CD4-positive, alpha-beta T cell treated with Interleukin-4 for 1 hour (primary cell): ENCODE measurements around the gene FAM171A2.

Source experiments
- DNase-seq, 2 donors: peaks; one replicate each; pipeline ENCODE4 v3.0.0-alpha.2; 2020 to 2022

Gene FAM171A2

GRCh38 chr17:44318077-44318892 is 45.4 kb downstream of the FAM171A2 start:
- no peak for DNase-seq

DNA sequence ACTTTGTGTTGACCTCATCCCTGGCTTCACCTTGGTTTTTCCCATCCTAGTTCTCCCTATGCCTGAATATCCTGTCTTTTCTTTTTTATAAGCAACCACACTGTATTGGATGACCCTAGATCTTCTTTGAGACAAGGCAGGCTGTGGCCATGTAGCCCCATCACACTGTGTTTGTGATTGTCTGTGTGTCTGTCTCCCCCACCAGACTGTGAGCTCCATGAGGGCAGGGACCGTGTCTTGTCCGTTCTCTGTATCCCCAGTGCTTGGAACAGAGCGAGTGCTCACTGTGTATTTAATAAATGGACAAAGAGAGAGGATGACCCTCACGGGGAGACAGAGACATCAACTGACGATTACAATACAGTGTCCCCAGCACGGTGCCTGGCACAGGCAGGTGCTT is 46.1 kb downstream of the FAM171A2 start:
- no peak for DNase-seq

- DNase-seq: no peak
These were observed 47.6 kb downstream of the FAM171A2 start for GRCh38 chr17:44315760-44316731.

- peak; percentile 23 to 31 for DNase-seq
These were observed 48.6 kb downstream of the FAM171A2 start for GRCh38 chr17:44314869-44315661.

DNA sequence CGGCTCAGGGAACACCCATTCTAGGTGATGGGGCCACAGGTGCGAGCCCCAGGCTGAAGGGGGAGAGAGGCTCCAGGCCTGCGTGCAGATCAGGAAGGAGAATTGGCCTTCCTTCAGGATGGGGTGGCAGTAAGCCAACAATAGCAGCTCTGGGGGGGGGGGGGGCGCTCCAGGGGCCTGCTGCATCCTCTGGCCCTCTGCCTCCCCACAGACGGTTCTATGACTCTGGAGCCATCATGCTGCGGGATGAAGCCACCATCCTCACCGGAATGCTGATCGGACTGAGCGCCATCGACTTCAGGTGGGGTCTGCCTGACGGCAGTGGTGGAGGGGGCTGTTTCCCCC is 49.2 kb downstream of the FAM171A2 start:
- no peak for DNase-seq

DNA sequence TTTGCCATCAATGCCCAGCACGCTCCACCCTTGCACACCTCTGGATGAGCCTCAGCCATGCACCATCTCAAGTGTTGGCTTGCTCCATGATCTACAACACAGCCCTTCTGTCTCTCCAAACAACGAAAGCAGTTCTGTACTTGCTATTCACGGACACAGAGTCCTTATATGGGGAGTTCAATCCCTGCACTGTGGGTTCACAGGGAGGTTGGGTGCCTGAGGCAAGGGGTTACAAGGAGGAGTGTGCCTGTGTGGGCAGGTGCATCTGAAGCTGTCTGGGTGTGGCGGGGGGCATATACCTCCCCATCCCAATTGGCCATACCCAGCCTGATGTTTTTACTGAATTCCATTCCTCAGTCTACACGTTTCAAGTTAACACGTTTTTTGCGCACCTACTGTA is 49.6 kb downstream of the FAM171A2 start:
- DNase-seq: no peak

GRCh38 chr17:44312396-44313104 is 51.1 kb downstream of the FAM171A2 start:
- no peak for DNase-seq

DNA sequence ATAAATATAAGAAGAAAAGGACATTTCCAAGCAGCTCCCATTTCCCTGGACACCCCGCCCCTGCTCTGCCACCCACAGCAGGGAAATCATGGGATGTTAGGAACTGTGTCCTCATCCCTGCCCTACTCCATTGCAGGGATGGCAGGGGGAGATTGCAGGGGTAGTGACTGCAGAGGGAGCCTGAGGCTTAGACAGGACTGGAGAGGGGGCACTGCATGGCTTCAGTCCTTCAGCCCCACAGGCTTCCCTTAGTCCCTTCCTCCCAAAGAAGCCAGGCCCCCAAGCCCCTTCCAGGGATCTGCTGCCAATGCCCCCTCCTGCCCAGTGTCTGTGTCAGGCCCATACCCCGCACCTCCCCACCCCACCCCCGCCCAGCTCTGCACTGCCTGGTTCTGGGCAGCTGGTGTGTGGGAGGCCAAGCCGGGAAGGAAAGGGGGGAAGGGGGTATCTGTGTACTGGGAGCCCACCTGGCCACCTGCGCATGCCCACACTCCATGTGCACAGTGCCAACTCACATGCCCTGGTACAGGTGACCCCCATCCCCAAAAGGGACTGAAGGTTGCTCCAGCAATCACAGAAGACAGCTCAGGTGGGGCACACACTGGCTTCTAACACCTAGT is 52.0 kb downstream of the FAM171A2 start:
- DNase-seq: no peak

- no peak for DNase-seq
These were observed 52.9 kb downstream of the FAM171A2 start for GRCh38 chr17:44310609-44311376.

DNA sequence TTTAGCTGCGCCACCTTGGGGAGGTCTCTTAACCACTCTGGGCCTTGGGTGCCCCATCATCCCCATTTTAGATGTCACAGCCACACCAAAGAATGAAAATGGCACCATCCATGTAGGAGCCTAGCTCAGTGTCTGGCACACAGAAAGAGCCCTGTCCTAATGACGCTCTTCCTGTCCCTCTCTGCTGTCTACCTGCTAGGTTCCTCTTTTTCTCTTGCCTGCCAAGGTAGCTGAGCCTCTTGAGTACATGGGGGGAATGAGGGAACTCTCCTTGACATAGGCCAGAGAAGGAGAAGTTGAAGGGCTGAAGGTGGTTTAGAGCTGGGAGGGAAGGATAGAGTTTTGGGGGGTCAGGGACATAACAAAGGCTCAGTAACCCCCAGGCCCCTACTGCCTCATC is 53.5 kb downstream of the FAM171A2 start:
- DNase-seq: no peak

- no peak for DNase-seq
These were observed 54.2 kb downstream of the FAM171A2 start for GRCh38 chr17:44309472-44309871.

DNA sequence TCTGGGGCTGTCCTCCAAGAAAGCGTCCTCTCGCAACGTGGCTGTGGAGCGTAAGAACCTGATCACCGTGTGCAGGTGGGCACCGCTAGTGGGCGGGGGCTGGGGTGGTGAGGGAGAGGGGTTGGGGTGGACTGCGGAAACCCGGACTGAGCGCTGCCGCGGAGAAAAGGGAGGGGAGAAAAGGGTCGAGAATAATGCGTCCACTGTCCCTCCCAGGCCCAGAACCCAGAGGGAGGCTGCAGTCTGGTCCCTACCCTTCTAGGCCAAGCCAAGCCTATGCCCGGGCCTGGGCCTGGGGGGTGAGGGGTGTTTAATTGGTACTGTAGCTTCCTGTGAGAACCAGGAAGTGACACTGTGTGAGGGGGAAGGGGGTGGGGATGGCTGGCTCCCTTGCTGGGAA is 54.8 kb downstream of the FAM171A2 start:
- no peak for DNase-seq

DNA sequence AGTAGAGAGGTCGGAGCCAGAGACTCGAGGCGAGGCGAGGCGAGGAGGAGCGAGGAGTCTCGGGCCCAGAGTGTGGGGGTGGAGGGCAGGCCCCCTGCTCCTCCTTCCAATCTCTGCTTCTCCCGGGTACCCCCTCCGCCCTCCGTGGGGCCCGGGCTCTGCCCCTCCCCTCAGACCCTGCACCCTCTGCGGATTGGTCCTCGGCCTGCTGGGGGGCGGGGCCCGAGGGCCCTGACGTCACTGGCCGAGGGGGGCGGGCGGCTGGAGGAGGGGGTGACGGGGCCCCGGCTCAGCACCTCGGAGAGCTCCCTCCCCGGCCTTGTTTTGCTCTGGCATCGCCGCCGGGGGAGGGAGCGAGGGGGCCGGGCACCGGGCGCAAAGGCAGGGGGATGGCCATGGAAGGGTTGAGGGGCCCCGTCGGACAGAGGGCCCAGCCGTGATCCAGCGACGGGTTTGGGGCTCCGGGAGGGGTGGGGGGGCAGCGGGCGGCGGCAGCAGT is 55.3 kb downstream of the FAM171A2 start, which contains the start of gene RUNDC3A:
RUNDC3A (plus strand) TSS at position 282 of the 499 bp plus-strand sequence. CDS start 232 bp downstream, outside the sequence.
- peak; percentile 86 to 89 for DNase-seq

DNA sequence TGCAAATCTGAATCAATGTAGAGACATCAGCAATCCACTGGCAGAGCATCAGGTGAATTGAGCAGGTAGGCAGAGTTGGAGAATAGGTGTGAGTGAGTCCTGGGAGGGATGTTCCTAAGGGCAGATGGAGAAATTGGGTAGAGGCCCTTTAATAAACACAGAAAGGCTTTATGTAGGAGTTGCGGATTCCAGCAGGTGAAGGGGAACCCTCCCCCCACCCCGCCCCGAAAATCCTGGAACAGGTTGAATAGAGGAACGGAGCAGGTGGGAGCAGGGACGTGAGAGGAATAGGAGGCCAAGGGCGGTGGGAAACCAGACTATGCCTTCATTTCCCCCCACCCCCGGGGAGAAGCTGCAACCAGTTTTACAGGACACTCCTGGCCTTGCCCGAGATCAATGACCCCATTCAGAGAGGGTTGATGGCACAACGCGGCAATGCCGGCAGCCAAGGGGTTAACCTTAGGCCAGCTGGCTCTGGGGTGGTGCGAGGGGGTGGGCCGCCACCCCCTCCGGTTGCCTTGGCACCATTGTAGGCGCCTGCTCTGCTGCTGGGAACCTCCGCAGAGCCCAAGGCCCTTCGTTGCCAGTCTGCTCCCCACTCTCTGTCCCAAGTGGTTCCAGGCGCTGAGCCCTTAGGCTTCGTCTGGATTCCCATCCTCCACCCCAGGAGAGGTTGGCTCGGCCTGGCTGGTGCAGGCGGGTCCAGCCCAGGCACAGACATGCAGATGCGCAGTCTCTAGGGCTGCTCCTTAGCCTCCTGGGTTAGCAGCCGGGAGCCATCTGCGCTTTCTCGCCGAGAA is 56.1 kb downstream of the FAM171A2 start:
- no peak for DNase-seq

DNA sequence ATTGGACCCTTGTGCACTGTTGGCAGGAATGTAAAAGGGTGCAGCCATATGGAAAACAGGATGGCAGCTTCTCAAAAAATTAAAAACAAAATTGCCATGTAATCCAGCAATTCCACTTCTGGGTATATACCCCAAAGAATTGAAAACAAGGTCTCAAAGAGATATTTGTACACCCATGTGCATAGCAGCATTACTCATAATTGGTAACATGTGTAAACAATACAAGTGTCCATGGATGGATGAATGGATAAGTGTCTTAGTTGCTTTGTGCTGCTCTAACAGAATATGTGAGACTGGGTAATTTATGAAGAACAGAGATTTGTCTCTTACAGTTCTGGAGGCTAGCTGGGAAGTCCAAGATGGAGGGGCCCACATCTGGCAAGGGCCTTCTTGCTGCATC is 59.0 kb downstream of the FAM171A2 start:
- no peak for DNase-seq
